NCI-H82 treated with DMSO at 0.1 percent for 48 hours (cell line): ENCODE results near the gene ASPSCR1.

Experiments
- DNase-seq: peaks from one replicate; lab custom pipeline; 2025; ENCODE audit not compliant: unreplicated experiment; lab: John Stamatoyannopoulos, UW

The ASPSCR1 gene

DNA sequence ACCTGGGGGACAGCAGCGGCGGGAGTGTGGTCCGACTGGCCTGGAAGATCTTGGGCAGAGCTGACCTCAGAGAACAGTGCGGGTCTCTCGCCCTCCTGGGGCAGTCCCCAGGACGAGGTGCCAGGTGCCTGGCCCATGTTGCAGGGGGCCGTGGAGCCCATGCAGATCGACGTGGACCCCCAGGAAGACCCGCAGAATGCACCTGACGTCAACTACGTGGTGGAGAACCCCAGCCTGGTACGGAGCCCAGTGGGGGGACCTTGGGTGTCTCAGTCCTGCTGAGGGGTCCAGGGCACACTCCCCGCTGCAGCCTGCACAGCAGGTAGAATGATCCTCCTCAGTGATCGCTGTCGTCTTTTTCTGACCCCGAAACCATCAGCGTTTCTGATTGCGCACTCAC, 75.7 kb downstream of the ASPSCR1 start:
- DNase-seq = no peak

DNA sequence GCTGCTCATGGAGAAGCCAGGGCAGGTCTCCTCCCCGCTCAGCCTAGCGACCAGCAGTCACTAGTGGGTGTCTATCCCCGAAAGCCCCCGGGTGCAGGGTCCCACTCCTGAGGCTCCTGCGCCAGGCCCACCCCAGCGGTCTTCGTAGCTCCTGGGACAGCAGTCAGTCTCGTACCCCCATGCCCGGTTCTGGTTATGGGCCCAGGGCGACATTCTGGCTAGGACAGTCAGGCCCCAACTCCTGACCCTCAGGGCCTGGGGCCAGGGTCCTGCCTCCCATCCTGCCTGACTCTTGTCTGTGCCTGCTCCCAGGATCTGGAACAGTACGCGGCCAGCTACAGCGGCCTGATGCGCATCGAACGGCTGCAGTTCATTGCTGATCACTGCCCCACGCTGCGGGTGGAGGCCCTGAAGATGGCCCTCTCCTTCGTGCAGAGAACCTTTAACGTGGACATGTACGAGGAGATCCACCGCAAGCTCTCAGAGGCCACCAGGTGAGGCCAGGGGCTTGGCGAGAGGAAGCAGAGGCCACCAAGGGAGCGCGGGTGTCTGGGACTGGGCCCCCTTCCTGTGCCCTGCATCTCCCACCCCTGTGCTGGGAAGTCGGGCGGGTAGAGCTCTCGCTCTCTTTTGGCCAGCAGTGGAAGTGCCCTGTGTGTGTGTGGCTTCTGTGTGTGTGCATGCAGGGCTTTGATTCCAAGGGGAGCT, 76.3 kb downstream of the ASPSCR1 start:
- no peak for DNase-seq

DNA sequence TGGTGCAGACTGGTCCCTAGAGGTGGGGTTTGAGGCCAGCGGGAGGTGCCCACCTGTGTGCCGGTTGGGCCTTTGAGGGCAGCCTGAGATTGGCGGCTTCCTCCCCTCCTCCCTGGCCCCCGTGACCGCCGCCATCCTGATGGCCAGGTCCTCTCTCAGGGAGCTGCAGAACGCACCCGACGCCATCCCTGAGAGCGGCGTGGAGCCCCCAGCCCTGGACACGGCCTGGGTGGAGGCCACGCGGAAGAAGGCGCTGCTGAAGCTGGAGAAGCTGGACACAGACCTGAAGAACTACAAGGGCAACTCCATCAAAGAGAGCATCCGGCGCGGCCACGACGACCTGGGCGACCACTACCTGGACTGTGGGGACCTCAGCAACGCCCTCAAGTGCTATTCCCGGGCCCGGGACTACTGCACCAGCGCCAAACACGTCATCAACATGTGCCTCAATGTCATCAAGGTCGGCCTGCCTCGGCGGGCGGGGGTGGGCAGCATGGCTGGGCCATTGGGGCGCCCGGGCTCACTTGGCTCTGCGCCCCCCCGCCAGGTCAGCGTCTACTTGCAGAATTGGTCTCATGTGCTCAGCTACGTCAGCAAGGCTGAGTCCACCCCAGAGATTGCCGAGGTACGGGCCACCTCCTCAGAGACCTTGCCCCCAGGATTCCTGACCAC, 77.1 kb downstream of the ASPSCR1 start:
- DNase-seq = no peak

DNA sequence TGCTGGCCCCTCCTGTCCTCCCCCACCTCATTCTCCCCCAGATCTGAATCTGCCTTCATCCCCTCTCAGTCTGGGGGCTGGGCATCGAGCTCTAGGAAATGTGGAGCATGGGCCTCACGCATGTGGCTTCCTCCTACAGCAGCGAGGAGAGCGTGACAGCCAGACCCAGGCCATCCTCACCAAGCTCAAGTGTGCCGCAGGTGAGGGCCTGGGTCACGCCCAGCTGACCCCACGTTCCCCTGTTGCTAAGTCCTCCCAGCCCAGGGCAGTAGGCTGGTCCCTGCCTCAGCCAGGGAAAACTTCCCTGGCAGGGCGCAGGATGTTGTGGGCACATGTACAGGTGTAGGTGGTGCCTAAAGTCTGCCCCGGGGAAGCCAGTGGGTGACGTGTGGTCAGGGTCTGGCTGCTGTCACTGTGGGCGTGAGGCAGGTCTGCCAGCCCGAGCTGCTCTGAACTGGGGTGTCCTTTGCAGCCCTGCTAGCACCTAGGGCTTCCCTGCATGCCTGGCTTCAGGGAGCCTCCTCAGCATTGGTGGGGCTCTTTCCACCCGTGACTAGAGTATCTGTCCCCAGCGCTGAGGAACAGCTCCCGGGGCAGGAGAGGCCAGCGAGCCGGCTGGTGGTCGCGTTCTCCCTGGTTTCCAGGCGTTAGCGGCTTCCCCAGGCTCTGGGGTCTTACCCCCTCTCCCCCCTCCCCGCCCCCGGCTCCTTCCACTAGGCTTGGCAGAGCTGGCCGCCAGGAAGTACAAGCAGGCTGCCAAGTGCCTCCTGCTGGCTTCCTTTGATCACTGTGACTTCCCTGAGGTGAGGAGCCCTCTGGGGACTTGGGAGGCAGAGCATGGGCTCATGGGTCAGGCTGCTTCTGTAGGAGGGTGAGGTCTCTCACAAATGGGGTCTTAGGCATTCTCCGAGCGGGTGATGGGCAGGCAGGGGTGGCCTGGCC, 77.9 kb downstream of the ASPSCR1 start:
- DNase-seq = no peak

DNA sequence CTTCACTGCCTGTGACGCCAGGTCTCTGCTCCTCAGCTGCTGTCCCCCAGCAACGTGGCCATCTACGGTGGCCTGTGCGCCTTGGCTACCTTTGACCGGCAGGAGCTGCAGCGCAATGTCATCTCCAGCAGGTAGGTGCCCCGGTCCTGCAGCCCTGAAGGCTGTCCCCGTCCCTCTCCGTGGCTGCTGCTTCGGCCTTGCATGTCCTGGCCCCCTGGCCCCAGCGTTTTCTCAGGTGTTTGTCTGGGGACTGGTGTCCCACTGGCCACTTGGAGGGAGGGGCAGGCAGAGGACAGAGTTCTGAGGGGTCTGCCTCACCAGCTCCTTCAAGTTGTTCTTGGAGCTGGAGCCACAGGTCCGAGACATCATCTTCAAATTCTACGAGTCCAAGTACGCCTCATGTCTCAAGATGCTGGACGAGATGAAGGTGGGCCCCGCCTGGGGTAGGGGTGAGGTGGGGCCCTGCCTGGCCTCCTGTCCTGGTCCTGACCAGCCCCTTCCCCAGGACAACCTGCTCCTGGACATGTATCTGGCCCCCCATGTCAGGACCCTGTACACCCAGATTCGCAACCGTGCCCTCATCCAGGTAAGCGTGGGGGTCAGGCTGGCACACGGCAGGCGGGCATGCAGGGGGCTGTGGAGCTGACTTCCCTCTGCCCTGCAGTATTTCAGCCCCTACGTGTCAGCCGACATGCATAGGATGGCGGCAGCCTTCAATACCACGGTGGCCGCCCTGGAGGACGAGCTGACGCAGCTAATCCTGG, 78.7 kb downstream of the ASPSCR1 start:
- DNase-seq = no peak

DNA sequence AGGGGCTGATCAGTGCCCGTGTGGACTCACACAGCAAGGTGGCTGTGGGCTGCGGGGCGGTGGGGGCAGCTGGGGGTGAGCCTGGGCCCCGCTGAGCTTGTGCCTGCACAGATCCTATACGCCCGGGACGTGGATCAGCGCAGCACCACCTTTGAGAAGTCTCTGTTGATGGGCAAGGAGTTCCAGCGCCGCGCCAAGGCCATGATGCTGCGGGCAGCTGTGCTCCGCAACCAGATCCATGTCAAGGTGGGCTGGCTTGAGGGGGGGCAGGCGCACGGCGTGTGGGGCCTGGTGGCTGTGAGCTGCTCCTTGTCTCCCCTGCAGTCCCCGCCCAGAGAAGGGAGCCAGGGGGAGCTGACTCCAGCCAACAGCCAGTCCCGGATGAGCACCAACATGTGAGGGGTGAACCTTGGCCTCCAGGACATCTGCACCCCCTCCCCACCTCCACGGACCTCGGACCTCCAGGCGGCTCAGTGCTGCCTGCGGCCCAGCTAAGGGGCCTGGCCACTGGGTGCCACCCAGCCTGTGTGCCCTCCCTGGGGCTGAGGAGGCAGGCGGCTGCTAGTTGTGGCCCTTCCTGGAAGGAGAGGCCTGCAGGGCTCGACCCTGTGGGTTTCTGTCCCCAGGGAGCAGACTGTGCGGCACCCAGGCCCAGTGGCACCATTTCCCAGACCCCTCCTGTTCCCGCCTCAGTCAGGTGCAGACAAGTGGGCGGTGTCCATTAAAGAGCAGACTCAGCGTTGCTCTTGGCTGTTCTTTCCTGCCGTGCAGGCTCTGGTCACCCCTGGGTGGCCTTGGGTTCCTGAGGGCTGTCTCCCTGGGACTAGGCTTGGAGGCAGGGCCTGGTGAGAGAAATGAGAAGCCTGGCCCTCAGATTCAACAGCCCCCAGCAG, 79.5 kb downstream of the ASPSCR1 start:
- DNase-seq = no peak

DNA sequence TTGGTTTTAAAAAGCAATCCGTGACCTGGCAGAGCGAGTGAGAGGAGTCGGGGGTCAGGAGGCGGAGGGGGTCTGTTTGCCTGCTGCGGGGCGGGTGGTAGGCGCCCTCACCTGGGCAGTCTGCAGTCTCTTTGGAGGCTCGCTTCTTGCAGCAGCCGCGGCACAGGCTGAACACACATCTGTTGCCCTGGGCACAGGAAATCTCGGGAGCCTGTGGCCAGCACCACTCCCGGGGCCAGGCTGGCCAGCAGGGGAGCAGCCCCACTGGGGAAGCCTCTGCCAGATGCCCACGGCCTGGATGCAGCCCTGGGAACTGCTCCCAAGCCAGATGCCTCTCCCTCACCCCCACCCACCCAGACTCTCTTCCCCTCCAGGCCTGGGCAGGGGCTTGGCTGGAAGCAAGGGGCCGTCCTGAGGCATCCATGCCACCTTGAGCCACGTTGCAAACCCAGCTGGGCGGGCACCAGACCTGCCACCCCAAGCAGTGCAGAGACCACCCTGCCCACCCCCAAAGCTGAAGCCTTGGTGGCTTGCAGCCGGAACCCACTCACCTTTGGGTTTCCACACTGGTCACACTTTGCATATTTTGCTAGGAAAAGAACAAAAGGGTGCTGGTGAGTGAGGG, 80.9 kb downstream of the ASPSCR1 start:
- DNase-seq = no peak

DNA sequence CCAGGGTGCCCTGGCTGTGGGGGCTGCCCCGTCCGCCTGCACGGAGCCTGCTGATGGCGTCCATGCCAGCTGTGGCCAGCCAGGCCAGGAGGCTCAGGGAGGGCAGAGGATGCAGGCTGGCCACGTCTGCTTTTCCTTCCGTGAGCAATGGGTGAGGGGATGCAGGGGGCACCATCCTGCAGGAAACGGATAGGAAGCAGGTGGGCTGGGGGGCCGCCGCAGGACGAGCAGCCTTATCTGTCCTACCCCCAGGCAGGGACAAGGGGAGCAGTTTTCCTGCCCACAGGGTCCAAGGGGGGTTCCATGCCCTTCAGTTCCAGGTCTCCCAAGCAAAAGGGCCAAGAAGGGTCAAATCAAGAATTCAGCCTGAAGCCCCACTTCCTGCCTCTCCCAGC, 81.4 kb downstream of the ASPSCR1 start:
- no peak for DNase-seq

DNA sequence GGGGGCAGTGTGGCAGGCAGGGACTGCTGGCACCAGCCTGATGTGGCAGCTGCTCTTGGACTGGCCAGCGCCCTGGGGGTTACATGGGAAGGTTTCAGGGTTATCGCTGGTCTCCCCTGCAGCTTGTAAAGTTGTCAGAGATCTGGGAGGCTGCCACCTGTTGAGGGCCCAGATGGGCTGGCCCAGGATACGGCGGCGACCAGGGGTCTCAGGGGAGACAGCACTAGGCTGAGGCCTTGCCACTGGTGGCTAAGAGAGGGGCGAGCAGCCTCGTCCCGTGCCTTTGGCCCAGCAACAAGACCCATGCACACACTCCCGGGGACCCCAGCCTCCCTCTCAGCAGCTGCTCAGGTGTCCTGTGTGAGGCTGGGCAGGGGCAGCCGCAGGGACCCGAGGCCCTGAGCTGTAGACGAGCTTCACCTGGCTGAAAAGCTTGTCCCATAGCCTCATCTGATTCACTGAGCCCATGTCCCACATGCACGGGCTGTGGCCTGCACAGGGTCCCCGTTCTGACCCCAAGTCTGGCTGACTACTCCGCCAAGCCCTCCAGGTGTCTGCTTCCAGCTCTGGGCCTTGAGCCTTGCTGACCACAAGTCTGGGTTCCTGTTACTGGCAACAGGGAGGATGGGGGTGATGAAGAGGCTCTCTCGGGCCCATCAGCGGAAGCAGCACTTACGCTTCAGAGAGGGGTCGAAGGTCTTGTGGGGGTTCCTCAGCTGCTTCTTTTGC, 82.0 kb downstream of the ASPSCR1 start:
- no peak for DNase-seq

DNA sequence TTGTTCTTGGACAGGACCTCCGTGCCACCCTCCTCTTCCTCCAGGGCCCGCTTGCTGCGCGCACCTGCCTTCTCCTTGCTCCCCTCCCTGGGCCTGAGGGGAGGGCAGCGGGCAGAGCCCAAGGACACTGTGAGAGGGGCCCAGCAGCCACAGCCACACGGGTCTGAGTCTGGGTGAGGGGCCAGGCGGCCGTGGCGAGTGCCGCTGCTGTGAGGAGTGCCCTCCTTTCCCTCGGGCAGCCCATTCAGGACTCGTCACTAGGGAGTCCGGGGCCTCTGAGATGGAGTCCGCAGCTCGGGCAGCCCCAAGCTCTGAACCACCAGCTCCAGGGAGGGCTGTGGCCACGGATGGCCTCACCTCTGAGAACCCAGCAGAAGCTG, 82.6 kb downstream of the ASPSCR1 start:
- no peak for DNase-seq

DNA sequence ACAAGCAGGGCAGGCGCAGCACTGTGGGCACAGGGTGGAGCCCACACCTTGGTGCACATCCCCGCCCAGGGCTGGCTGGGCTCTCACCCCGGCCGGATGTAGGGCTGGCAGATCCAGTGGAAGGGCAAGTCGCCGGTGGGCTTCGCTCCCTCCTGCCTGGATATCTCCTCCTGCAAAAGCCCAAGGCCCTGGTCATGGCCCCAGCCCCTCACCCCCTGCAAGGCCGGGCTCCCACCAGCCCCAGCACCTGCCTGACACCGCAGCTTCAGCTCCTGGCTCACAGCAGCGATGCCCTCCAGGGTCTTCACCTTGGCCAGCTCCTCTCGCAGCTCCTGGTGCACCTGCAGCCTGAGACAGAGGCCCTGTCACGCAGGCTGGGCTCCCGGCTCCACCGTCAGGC, 83.2 kb downstream of the ASPSCR1 start:
- DNase-seq = no peak

DNA sequence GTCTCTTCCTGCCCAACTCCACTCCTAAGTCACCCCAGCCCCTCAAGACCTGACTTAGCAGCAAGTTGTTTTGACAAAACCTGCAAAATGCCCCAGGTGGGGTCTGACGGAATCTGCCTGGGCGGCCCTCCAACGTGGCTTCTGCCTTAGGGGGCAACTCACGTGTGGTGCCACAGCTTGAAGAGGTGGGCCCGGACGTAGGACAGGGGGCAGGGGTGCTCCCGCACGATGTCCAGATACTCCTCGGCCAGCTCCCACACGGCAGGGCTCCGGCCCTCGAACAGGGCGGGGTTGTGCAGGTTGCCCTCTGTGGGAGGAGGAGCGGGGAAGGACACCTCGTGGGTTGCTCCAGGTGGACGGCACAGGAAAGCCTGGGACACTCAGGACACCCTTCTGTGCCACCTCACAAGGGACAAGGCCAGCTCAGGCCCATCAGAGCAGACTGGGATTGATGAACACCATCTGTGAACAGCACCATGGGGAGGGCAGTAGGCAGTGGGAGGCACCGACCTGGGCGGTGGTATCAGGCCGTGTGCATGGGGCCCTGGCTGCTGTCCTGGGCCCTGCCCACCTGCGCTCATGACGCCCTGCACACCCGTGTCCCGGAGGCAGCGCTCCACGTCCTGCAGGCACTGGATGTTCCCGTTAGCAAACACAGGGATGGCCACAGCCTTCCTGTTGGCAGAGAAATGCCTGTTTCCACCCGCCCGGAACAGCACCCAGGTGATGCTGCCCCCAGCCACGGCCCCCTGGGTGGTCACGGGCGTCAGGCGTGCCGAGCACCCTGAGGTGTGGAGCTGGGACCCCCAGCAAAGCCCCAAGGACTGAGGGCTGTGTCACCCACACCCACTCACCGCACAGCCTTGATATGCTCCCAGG, 83.9 kb downstream of the ASPSCR1 start:
- DNase-seq = no peak

DNA sequence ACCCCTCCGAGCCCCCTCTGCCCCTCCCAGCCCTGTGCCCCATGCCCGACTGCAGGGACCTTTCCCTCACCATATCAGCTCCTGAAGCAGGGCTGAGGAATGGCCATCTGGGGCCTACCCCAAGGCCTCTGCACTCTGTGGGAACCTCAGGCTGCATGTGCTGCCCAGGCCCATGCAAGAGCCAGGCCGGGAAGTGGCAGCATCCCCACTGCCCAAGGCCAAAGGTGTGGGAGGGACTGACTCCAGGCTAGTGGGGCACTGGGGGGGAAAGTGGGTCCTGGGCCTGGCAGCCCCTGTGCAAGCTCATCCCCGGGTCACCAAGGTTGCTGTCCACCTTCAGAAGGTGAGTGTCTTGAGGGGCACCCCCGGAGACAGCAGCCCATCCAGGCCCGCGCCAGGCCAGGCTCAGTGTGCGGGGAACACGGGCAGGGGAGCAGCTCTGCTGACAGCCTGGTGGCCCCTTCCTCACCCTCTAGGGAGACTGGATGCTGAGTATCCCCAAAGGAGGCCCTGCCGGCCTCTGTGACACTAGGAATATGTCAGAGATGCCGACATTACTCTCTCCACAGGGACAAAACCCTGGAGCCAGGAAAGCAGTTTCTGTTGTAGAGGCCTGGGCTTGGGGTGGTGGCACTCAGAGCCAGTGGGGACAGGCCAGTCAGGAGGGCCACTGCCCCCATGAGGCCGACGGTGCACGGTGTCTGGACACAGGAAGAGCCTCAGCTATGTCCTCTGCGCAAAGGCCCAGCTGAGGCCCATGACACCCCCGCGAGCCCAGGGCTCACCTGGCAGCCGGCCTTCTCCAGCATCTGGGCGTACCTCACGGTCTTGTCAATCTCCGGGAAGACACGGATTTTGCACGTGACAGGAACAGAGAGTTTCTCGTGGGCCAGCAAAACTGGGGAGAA, 84.9 kb downstream of the ASPSCR1 start:
- no peak for DNase-seq

DNA sequence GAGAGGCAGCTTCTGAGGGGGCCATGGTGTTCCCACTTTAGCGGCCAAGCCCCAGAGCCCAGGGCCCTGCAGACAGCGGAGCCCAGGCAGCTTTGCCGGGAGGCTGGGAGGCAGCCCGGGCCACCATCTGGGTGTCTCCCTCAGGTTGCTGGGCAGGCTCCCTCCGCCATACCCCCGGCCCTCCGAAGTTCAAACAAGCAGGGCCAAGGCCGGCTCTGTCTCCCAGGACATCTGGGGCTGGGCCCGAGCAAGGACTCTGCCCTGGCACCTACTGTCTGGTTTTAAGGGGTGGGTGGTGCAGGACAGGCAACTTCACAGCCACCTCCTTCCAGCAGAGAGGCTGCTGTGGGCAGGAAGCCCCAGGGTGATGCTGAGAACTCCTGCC, 85.5 kb downstream of the ASPSCR1 start:
- DNase-seq = no peak

DNA sequence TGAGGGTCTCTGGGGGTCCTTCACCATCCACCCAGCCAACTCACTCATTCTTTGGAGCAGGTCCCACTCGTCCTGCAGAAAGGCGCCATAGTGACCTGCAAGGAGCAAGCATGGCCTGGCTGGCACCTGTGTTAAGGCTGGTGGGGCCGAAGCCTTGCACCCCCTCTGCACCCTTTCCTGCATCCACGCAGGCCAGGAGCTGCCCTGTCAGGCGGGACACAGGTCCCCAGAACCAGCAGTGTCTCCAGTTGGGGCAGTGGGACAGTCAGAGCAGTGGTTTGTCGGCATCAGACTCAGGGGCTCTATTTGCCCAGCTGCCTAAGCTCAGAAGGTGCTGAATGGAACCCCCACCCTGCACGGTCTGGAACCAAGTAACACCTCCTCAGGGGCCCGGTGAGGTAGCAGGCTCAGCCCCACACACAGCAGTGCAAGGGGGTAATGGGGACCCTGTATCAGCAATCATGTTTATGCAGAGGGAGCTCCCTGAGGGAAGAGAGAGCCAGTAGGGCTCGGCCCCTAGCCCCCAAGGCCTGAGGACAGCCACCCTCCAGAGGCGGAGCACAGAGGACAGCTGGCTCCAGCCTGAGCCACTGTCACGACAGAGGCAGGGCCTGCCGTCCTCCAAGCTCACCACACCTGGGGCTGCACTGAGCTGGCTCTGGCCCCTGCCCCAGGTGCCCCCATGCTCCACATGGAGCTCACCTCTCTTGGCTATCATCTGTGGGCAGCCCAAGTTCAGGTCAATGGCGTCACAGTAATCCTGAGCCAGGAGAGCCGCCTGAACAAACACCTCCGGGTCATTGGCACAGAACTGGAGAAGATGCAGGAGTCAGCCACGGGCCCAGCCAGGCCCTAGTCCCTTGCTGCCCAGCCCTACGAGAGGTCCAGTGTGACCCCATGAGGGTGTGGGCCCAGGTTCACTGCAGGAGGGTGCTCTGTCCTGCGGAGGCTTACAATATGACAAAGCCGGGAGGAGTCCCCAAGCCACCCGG, 86.3 kb downstream of the ASPSCR1 start:
- no peak for DNase-seq
